Activated CD4-positive, alpha-beta T cell treated with anti-CD3 and anti-CD28 coated beads for 24 hours (primary cell): Measurements from ENCODE around the gene OOSP1.
"Not testable (repeated sequence)": the region's sequence is repeated elsewhere in the genome, so short reads cannot be mapped to it uniquely, and the experiment has no call there.

ENCODE experiments used
- DNase-seq, 2 donors: peaks; one replicate each; pipeline ENCODE4 v3.0.0-alpha.2; 2020; ENCODE audit warnings: low read depth in 2 of 2

The OOSP1 gene, protein sequence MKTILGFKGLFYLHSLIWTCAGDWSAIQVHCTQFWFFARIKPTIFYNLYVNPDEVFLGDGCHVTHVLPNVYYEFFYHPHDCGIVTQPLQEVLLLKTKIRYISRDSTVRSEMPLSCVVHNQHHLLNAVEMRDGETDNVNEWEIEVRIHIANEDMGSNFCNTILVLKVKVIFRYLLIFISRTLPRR

GRCh38 chr11:59938132-59938531 lies at the start of gene OOSP1:
TSS of gene OOSP1 (plus strand) at chr11:59938432. CDS start at chr11:59938455, 23 bp downstream.
- DNase-seq: no peak

DNA sequence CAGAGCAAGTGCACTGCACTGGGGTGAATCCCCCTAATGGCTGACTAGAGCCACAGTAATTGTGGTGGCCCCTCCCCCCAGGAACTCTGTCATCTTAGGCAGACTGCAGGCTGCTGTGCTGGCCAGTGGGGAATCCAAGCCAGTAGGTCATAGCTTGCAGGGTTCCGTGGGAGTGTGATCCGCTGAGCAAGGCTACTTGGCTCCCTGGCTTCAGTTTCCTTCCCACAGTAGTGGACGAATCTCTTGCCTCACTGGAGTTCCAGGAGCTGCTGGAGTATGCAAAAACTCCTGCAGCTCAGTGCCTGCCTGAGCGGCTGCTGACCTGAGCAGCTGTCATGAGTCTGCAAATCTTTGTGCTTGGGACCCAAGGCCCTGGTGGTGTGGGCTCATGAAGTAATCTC lies 46.5 kb upstream of the OOSP1 start:
- DNase-seq: no peak

DNA sequence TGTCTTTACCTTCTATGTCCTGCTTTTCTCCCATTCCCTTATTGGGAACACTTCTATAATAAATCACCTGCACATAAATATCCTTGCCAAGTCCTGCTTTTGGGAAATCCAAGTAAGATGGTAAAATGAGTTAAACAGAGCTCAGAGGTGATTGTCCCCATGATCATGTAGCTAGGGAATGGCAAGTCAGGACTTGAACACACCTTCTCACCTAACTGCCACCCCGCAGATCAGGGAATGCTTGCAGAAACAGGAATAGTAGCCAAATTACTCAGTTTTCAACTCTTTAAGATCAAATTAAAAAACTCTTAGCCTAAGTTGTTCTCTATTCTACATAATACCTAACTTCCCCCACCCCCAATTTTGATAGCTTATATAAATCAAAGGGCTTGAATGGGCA lies 43.6 kb upstream of the OOSP1 start:
- DNase-seq: no peak

GRCh38 chr11:59898046-59898445 lies 40.2 kb upstream of the OOSP1 start:
- no peak for DNase-seq

DNA sequence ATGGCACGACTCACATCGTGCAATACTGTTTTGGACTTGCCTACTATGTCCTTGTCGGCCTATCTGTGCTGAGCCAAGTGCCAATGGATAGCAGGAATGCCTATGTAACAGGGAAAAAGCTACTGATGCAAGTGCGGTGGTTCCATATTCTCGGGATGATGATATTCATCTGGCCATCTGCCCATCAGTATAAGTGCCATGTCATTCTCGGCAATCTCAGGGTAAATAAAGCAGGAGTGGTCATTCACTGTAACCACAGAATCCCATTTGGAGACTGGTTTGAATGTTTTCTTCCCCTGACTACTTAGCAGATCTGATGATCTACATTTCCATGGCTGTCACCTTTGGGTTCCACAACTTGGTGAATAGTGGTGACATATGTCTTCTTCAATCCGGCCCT lies 39.6 kb upstream of the OOSP1 start:
- no peak for DNase-seq

GRCh38 chr11:59899532-59899931 lies 38.7 kb upstream of the OOSP1 start:
- DNase-seq: no peak

DNA sequence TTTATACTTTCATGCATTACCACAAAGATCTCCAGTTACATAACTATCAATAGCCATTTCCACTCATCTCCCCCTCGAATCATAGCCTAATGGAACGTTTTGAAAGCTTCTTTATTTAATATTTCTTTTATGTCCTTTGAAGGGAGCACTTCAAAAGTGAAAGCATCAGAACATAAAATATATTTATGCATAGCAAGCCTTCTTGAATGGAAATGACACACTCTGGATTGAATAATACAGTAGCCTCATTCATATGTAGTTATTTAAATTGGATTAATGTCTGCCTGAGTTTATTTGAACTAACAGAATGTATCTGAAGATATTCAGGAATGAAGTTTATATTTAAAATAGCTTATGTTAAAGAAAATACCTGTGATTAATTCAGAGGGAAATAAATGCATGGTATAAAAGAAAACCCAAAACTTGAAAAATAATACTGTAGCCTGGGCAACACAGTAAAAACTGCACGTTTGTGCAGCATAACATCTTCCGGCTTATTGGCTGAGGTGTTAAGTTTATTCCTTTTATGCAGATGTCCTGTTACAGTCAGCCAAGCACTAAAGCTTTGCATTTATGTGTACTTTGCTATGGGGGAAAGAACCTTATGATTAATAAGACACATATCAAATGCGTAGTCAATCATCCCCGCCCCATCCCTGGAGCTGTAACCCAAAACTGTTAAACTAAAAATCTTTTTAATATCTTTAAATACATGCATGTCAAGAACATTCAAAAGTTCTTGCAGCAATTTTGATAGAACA lies 37.7 kb upstream of the OOSP1 start:
- DNase-seq: no peak

DNA sequence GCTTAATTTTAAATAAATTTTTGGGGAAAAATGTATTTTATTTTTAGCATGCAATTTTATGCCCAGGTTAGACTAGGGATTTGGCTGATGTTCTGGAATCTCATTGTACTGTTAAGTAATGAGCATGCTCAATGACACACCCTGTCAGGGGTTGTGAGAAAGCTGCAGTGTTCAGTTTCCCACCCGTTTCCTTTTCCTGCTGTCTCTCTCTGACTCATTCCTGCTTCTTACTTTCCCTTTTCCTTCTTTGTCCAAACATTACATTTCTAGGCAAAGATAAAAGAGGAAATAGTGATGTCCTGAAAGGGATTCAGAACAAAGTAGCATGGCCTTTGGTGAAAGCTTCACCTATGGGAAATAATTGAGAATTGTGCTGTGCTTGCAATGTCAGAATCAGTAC lies 36.9 kb upstream of the OOSP1 start:
- no peak for DNase-seq

DNA sequence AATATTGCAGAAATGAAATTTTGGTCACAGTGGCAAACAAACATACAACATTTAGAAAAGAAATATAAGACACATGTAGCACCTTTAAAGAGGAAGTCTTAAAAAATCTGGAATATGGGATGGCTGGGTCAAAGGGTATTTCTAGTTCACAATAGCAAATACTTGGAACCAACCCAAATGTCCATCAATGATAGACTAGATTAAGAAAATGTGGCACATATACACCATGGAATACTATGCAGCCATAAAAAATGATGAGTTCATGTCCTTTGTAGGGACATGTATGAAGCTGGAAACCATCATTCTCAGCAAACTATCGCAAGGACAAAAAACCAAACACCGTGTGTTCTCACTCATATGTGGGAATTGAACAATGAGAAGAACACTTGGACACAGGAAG lies 34.7 kb upstream of the OOSP1 start:
- not testable (repeated sequence) for DNase-seq

DNA sequence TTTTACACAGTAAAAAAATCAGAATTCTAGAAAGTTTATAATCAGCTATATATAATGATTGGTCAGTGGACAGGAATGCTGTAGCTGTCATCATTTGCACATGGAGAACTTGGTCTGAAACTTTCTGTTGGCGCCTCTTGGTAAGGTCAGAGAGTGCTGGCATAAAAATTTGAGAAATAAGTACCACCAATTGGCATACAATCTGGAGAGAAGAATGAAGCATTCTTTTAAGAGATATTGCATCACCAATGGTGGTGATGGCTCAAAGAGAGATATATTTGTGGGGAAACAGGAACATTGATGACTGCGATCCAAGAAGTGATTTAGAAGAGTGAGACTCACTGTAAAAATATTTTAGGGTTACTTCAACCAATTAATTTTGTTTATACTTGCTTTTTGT lies 19.8 kb upstream of the OOSP1 start:
- no peak for DNase-seq

DNA sequence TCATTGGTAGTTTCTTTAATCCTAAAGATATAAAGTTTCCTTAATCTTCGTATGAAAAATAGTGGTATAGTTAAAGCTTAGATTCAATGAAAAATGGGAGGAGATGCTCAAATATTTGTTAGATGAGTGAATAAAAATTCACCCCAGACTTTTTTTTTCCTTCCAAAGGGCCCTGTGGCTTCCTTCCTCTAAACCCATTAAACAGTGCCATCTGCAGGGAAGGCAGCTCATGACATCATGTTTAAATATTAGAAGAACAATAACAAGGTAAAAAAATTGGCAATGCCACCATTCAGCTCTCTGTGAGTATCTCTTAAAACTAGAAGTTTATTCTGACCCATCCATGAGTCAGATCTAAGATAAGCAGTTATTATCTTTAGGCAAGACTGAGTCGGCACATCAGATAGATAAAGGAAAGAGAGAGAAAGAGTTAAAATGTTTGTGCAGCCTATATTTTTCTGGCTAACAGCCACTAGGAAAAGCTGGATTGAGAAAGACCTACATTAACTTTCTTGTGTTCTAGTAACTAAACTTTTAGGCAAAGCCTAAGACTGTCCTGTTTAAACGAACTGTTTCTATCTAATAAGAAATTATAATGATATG lies 19.1 kb upstream of the OOSP1 start:
- DNase-seq: no peak

- DNase-seq: no peak
Measured at GRCh38 chr11:59923813-59924212, 14.4 kb upstream of the OOSP1 start.

DNA sequence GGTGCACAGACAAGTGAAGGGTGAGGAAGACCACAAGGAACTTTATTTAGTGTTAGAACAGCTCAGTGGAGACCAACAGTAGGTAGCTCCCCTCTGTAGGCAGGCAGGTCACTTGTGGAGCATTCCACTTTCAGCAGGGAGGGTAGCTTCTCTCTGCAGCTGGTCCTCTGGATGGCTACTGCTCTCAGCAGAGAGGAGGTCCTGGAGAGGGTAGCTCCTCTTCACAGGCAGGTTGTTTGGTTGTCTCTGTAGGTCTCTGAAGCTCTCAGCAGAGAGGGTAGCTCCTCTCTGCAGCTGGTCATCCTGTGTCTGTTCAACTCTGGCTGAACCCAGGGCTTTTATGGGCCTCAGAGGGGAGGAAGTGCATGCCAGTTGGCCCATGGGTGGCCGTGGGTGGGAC lies 6.5 kb upstream of the OOSP1 start:
- no peak for DNase-seq

GRCh38 chr11:59938718-59939117 lies 486 bp downstream of the OOSP1 start:
- no peak for DNase-seq

- DNase-seq: no peak
Measured at GRCh38 chr11:59939482-59939881, 1.2 kb downstream of the OOSP1 start.

DNA sequence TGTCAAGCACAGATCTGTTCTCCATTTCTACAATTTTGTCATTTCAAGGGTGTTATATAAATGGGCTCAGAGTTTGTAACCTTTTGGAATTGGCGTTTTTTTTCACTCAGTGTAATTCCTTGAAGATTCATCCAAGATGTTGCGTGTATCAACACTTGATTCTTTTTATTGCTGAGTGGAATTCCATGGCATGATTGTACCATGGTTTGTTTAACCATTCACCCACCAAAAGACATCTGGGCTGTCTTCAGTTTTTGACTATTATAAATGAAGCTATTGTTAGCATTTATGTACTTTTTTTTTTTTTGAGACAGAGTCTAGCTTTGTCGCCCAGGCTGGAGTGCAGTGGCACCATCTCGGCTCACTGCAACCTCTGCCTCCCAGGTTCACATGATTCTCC lies 2.9 kb downstream of the OOSP1 start:
- no peak for DNase-seq

DNA sequence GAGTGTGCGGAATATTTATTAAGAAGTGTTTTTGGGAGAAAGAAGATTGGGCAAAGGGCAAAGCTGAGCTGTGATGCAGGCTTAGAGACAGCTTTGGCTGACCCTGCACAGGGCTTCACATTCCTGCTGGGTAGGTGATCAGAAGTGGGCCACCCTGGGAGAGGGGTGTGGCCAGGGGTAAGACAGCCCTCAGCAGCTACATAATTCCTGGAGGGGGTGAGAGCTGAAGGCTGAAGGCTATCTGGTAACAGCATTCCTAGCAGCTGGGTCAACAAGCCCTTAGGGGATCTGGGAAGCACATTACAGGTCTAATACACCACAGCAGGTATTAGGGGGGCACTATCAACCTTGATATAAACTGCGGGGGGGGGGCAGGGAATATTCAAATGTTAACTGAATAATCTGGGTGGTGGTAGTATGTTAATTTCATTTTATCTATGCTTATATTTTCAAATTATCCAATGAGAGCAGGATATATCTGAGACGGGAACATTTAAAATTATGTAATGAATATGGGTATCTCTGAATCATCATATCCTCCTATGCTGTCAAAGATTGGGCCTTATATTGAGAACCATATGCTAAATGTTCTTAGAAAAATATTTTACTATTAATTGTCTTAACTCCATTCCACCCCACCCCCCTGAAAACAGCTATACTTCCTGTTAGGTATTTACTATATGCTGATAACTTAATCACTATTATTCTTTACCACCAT lies 5.9 kb downstream of the OOSP1 start:
- DNase-seq: no peak

- DNase-seq: no peak
Measured at GRCh38 chr11:59944720-59945119, 6.5 kb downstream of the OOSP1 start.

DNA sequence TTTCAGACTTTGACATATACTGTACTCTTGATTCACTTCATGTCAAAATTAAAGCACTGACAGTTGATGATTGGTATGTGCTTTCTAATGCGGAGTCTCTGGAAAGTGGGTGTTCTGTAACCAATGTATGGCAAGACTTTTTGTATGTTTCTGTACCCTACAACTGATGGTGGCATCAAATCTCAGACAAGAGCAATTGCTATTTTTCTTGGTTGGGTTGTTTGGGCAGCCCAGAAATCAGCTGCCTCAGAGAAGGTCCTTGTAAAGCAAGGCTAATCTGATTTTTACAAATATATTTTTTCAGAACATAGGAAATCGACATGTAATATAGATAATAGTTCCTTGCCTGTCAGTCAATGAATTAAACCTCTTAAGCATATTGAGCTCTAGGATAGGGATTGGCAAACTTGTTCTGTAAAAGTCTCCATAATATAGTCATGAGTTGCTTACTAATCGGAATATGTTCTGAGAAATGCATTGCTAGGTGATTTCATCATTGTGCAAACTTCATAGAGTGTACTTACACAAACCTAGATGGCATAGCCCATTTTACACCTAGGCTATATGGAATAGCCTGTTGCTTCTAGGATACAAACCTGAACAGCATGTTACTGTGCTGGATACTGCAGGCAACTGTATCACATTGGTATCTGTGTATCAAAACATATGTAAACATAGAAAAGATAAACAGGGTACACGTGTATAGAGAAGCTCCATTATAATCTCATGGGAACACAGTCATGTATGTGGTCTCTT lies 15.4 kb downstream of the OOSP1 start:
- no peak for DNase-seq

GRCh38 chr11:59954219-59954847 lies 16.1 kb downstream of the OOSP1 start:
- no peak for DNase-seq

DNA sequence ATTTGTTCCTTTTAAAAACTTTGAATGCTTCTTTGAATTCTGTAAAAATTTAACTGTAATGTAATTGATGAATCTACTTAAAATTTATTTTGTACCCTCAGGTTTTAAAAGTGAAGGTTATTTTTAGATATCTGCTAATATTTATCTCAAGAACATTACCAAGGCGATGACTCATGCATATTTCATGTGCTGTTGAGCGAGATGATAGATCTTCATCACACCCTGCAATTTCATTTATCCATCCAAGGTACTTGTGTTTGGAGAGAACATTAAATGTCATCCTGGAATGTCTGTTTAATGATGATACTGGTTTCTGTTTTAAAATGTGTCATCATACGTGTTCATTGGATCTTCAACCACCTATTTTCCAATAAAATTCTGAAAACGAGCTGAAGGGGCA lies 18.9 kb downstream of the OOSP1 start:
- DNase-seq: no peak
